K562 (cell line): ENCODE data around the gene ITPRID2.

ENCODE experiments used
- PBX2 ChIP-seq, 2 experiments: IDR thresholded peaks in 1 of 2; conservative IDR thresholded peaks in 1 of 2; 2 replicates each; pipeline ENCODE4 v1.6.1; 2016; ENCODE audit warnings: low read depth in 2 of 2, mild to moderate bottlenecking in 1 of 2, missing compliant biosample characterization in 1 of 2, missing genetic modification characterization in 1 of 2, moderate library complexity in 1 of 2
- POLR2A ChIP-seq: fragments of 450-650 bp; conservative IDR thresholded peaks from 2 replicates; pipeline ENCODE4 v1.6.1; 2016
- TBL1XR1 ChIP-seq, 2 experiments: IDR thresholded peaks; 2 replicates each; pipeline ENCODE4 v1.6.1; 2012; ENCODE audit warnings: improper control_type of control experiment in 2 of 2, low read length in 2 of 2, mild to moderate bottlenecking in 1 of 2
- TEAD2 ChIP-seq: fragments of 450-650 bp; IDR thresholded peaks from 2 replicates; pipeline ENCODE4 v1.6.1; 2016; ENCODE audit warnings: missing genetic modification characterization, control low read depth, missing compliant biosample characterization

- TF ChIP-seq PBX2 (CRISPR knock-in tag; IDR thresholded peaks at IDR 0.05; ENCODE audit: low read depth) (no peak), PBX2 (tag; conservative IDR thresholded peaks at IDR 0.05; ENCODE audit: low read depth) (no peak), TEAD2 (tag) (no peak), POLR2A (no peak), TBL1XR1 (IDR thresholded peaks at IDR 0.05; ENCODE audit: low read length in 2 of 2) (no peak)
Observed at GRCh38 chr2:181895818-181896217, 4.3 kb downstream of the ITPRID2 start.
